ENCODE measurements around the gene LYPLAL1. TPM values are rescaled to one million over a fixed set of nuclear protein-coding genes. Genes with fewer than 3 reads are reported as not detected.

The LYPLAL1 gene
- total RNA-seq, 1 experiment from 2014 or later: 21.1 TPM

DNA sequence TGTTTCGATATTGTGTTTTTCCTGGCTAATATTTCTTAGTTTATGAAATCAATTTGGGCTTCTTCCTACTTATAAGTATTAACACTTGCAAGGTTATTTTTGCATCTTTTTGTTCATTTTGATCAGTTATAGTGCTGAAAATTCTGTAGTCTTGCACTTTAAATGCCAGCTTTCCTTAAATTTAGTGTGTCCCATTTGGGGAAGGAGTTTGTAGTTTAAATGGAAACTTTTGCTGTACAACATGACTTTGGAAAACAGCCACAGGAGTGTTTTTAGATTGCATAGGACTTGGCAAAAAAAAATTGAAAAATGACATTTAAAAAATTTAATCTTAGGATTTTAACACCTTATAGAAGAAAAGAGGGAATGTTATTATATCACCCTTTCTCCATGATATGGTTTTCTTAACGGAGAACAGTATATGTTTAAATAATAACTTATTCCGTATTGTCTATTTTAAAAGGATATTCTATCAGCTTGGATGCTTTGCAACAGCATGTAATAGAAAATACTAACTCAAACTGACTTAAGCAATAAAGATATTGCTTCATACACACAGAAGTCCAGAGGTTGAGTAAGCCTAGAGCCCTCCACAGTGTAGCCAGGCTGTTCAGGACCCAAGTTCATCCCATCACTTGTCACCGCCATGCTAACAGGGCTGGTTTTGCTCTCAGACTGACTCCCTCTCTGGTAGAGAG is 53.8 kb downstream of the LYPLAL1 start:
- Histone ChIP-seq H4K91ac (ENCODE audit: insufficient read length, low read depth, low read length) (no peak overlapping the region), H3T11ph (ENCODE audit: low read length) (no peak overlapping the region), H2AFZ (ENCODE audit: low read length) (no peak overlapping the region), H2BK5ac (ENCODE audit: insufficient read length, low read length) (no peak overlapping the region), H3K79me2 (ENCODE audit: insufficient read depth, low read length) (no peaks in the 10 kb centered on the region), H2AK5ac (ENCODE audit: insufficient read length, low read length) (no peak overlapping the region), H2BK12ac (ENCODE audit: insufficient read length, low read depth, low read length) (no peak overlapping the region), H3K18ac (ENCODE audit: insufficient read length, low read depth, low read length) (no peak overlapping the region), H3K23ac (ENCODE audit: insufficient read length, low read depth, low read length) (no peak overlapping the region), H3K9me3 (ENCODE audit: control insufficient read depth, low read depth, low read length) (no peaks in the 10 kb centered on the region), H3K27me3 (ENCODE audit: insufficient read depth, low read length) (no peaks in the 10 kb centered on the region), H3K4ac (ENCODE audit: low read depth, low read length) (no peak overlapping the region), H3K23me2 (ENCODE audit: insufficient read length, low read depth, low read length, poor library complexity, severe bottlenecking) (no peaks in the 10 kb centered on the region), H3K9ac (ENCODE audit: extremely low read depth, insufficient read length, low read length) (no peak overlapping the region), H3K4me1 (ENCODE audit: insufficient read depth, low read length) (no peaks in the 10 kb centered on the region), H2BK20ac (ENCODE audit: low read depth, low read length, poor library complexity, severe bottlenecking) (no peak overlapping the region), H4K5ac (ENCODE audit: insufficient read length, low read depth, low read length) (no peak overlapping the region), H4K20me1 (ENCODE audit: control insufficient read depth, insufficient read depth, insufficient read length) (no peaks in the 10 kb centered on the region), H3K27ac (ENCODE audit: insufficient read length, low read depth, low read length) (no peak overlapping the region), H2BK120ac (ENCODE audit: low read depth, low read length, poor library complexity, severe bottlenecking) (no peak overlapping the region), H3K14ac (ENCODE audit: insufficient read depth, low read length) (no peak overlapping the region), H4K8ac (replicated peaks; ENCODE audit: insufficient read length, low read depth, low read length) (no peak overlapping the region), H3K56ac (ENCODE audit: insufficient read length, low read depth, low read length) (no peak overlapping the region), H3K79me1 (ENCODE audit: insufficient read depth, low read depth, low read length, poor library complexity, severe bottlenecking) (no peaks in the 10 kb centered on the region), H3K4me2 (ENCODE audit: insufficient read depth, insufficient read length, low read length) (no peak overlapping the region), H2BK15ac (ENCODE audit: low read depth, low read length) (no peak overlapping the region)
- Mint-ChIP-seq H3K4me1 (no peaks in the 10 kb centered on the region), H3K27me3 (ENCODE audit: low read depth) (no peaks in the 10 kb centered on the region), H3K27ac (no peak overlapping the region), H3K9me3 (no peaks in the 10 kb centered on the region), H3K36me3 (ENCODE audit: insufficient read depth in 1 of 3, low read depth in 3 of 3) (no peaks in the 10 kb centered on the region), H3K4me3 (no peak overlapping the region)
- DNase-seq: no peak
- no CpG with 5 or more reads among the region's 4 CpGs for WGBS (ENCODE audit: extremely low coverage, insufficient read length, low lambda C conversion rate)
- no peak for TF ChIP-seq CTCF (conservative IDR thresholded peaks at IDR 0.05)
